Nephron (organoid): Measurements from ENCODE around the gene SULT2B1.
"Not testable (repeated sequence)": the region's sequence is repeated elsewhere in the genome, so short reads cannot be mapped to it uniquely, and the experiment has no call there.

Source experiments
- H3K27ac Mint-ChIP-seq, 3 experiments: 2 replicates each; pipeline ENCODE4 v1.8.0; 2020; ENCODE audit warnings: mixed read lengths in 3 of 3, mild to moderate bottlenecking in 2 of 3, moderate library complexity in 1 of 3
- H3K27me3 Mint-ChIP-seq: 2 replicates; pipeline ENCODE4 v1.8.0; 2021; ENCODE audit warnings: low read depth, mild to moderate bottlenecking, moderate library complexity, mixed read lengths
- H3K36me3 Mint-ChIP-seq: 2 replicates; pipeline ENCODE4 v1.8.0; 2020; ENCODE audit warnings: low read depth, mixed read lengths
- H3K4me1 Mint-ChIP-seq: 2 replicates; pipeline ENCODE4 v1.8.0; 2020; ENCODE audit warnings: mixed read lengths
- H3K4me3 Mint-ChIP-seq, 3 experiments: 2 replicates each; pipeline ENCODE4 v1.8.0; 2020; ENCODE audit warnings: mild to moderate bottlenecking in 3 of 3, mixed read lengths in 3 of 3, moderate library complexity in 2 of 3
- H3K9me3 Mint-ChIP-seq: 2 replicates; pipeline ENCODE4 v1.8.0; 2020; ENCODE audit warnings: mixed read lengths
- TF ChIP-seq, protein P1 (sequence below), 3 experiments: fragments of 200-600 bp; sonication (generic); IDR thresholded peaks; one replicate each; pipeline ENCODE4 v1.5.0; 2021; ENCODE audit warnings: antibody characterized with exemption in 3 of 3; ENCODE audit not compliant: unreplicated experiment in 3 of 3

The SULT2B1 gene

DNA sequence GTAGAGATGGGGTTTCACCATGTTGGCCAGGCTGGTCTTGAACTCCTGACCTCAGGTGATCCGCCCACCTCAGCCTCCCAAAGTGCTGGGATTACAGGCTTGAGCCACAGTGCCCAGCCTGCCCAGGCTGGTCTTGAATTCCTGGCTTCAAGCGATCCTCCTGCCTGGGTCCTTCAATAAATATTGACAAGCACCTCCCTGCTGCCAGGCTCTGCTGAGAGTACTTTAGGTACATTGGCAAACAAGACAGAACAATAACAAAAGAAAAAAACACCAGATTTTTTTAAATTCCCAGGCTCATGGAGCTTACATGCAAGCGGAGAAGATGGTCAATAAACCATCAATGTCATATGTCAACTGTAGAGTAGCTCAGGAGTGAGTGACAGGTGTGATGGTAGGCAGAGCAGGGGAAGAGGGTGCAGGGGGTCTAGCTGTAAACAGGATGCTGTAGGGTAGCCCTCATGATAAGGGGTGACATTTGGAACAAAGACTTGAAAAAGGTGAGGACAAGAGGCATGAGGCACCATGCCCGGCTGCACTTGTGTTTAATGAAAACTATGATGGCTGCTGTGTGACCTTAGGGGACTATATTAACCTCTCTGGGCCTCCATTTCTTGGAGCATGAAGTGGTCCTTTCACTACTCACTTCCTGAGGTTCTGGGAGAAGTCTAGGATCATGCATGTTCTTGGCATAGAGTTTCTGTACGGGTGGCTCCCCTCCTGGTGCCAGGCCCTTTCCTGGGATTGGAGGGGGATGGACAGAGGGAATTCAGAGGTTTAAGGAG is 19.6 kb downstream of the SULT2B1 start:
- H3K9me3 Mint-ChIP-seq, result no peaks in the 10 kb centered on the region
- TF ChIP-seq, protein P1, sequence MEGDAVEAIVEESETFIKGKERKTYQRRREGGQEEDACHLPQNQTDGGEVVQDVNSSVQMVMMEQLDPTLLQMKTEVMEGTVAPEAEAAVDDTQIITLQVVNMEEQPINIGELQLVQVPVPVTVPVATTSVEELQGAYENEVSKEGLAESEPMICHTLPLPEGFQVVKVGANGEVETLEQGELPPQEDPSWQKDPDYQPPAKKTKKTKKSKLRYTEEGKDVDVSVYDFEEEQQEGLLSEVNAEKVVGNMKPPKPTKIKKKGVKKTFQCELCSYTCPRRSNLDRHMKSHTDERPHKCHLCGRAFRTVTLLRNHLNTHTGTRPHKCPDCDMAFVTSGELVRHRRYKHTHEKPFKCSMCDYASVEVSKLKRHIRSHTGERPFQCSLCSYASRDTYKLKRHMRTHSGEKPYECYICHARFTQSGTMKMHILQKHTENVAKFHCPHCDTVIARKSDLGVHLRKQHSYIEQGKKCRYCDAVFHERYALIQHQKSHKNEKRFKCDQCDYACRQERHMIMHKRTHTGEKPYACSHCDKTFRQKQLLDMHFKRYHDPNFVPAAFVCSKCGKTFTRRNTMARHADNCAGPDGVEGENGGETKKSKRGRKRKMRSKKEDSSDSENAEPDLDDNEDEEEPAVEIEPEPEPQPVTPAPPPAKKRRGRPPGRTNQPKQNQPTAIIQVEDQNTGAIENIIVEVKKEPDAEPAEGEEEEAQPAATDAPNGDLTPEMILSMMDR (IDR thresholded peaks at IDR 0.05; ENCODE audit: unreplicated experiment in 3 of 3), result no peak
- H3K4me3 Mint-ChIP-seq, result no peak overlapping the region
- H3K27me3 Mint-ChIP-seq, result peaks cover 25% of the 10 kb centered on the region
- no peaks in the 10 kb centered on the region for H3K36me3 Mint-ChIP-seq
- peaks cover 7% of the 10 kb centered on the region for H3K4me1 Mint-ChIP-seq
- peak overlapping the region in 2 of 3 experiments; percentile 35 to 68 for H3K27ac Mint-ChIP-seq

DNA sequence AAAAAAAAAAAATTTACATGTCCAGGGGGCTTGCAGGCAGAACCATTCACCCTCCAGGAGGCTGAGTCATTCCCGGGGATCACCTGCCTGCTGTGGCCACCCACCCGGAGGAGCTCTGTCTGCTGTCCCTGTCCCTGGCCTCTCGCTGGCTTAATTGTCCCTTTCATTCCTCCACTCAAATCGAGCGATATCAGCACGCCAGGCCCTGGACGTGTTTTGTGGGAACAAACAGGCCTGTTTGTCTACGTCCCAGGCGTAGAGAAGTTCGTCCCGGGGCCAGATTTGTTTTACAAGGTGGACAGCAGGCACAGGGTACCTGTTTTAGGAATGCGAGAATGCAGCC is 21.2 kb downstream of the SULT2B1 start:
- Mint-ChIP-seq H3K27ac (peak overlapping the region in 2 of 3 experiments; percentile 49 to 56), H3K4me3 (no peak overlapping the region), H3K4me1 (peaks cover 7% of the 10 kb centered on the region), H3K9me3 (no peaks in the 10 kb centered on the region), H3K27me3 (peaks cover 14% of the 10 kb centered on the region), H3K36me3 (no peaks in the 10 kb centered on the region)
- TF ChIP-seq, protein P1 (IDR thresholded peaks at IDR 0.05; ENCODE audit: unreplicated experiment in 3 of 3), result no peak

DNA sequence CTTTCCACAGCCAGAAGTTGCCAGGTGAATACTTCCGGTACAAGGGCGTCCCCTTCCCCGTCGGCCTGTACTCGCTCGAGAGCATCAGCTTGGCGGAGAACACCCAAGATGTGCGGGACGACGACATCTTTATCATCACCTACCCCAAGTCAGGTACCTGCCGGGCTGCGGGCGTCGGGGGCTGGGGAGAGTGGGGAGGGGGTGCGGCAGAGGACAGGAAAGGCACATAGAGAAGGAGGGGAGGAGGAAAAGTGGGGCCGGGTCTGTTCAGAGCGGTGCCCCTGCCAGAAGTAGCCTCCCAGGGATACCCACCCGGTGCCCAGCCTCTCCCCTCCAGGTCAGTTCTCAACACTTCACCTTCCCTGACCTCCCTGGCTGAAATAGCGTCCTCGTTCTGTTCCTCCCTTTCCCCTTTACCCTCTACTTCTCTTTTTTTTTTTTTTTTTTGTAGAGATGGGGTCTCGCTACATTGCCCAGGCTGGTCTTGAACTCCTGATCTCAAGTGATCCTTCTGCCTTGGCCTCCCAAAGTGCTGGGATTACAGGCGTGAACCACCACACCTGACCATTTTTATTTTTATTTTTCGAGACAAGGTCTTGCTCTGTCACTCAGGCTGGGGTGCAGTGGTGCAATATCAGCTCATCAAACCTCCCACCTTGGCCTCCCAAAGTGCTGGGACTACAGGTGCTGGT is 24.1 kb downstream of the SULT2B1 start:
- TF ChIP-seq, protein P1 (IDR thresholded peaks at IDR 0.05; ENCODE audit: unreplicated experiment in 3 of 3), result no peak
- Mint-ChIP-seq H3K4me1 (no peaks in the 10 kb centered on the region), H3K9me3 (no peaks in the 10 kb centered on the region), H3K4me3 (no peak overlapping the region), H3K36me3 (no peaks in the 10 kb centered on the region), H3K27me3 (peaks cover 5% of the 10 kb centered on the region), H3K27ac (no peak overlapping the region)

DNA sequence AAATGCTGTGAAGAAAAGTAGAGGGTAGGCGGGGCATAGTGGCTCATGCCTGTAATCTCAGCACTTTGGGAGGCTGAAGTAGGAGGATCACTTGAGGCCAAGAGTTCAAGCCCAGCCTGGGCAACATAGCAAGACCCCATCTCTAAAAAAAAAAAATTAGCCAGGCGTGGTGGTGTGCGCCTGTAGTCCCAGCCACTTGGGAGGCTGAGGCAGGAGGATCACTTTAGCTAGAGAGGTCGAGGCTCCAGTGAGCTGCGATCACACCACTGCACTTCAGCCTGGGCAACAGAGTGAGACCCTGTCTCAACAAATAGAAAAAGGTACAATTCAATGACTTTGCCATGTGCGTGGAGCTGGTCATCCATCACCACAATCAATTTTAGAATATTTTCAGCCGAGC is 25.9 kb downstream of the SULT2B1 start:
- H3K27ac Mint-ChIP-seq, H3K4me3 Mint-ChIP-seq, H3K36me3 Mint-ChIP-seq, H3K9me3 Mint-ChIP-seq, H3K4me1 Mint-ChIP-seq, H3K27me3 Mint-ChIP-seq: not testable (repeated sequence)

GRCh38 chr19:48578891-48579290 is 26.9 kb downstream of the SULT2B1 start:
- Mint-ChIP-seq H3K27ac (no peak overlapping the region), H3K36me3 (no peaks in the 10 kb centered on the region), H3K9me3 (no peaks in the 10 kb centered on the region), H3K27me3 (no peaks in the 10 kb centered on the region), H3K4me1 (no peaks in the 10 kb centered on the region), H3K4me3 (no peak overlapping the region)
- TF ChIP-seq, protein P1 (IDR thresholded peaks at IDR 0.05; ENCODE audit: unreplicated experiment in 3 of 3), result no peak

DNA sequence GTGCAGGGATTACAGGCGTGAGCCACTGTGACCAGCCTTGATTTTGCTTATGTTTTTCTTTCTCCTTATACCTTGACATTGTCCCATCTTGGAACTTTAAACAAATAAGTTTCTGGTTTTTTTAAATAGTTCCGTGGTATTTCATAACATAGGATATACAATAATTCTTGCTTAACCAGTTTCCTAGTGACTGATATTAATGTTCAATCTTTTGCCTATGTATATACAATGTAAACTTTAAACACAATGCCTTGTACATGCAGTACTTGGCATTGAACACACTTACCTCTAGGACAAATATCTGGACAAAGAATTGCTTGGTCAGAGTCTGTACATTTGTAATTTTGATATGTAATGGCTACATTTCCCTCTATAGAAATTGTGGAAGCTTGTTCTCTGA is 30.2 kb downstream of the SULT2B1 start:
- H3K27me3 Mint-ChIP-seq, result peaks cover 6% of the 10 kb centered on the region
- H3K9me3 Mint-ChIP-seq, result no peaks in the 10 kb centered on the region
- H3K27ac Mint-ChIP-seq, result no peak overlapping the region
- TF ChIP-seq, protein P1 (IDR thresholded peaks at IDR 0.05; ENCODE audit: unreplicated experiment in 3 of 3), result no peak
- H3K4me3 Mint-ChIP-seq, result no peak overlapping the region
- no peaks in the 10 kb centered on the region for H3K36me3 Mint-ChIP-seq
- no peaks in the 10 kb centered on the region for H3K4me1 Mint-ChIP-seq
